Left cardiac atrium (tissue), 4 donors: ENCODE results near the gene CUX1. TPM values are rescaled to one million over a fixed set of nuclear protein-coding genes. Genes with fewer than 3 reads are reported as not detected.
A peak's percentile ranks its signal among the peaks of the same experiment; 100 is the strongest.
"Not testable (repeated sequence)": the region's sequence is repeated elsewhere in the genome, so short reads cannot be mapped to it uniquely, and the experiment has no call there.

ENCODE experiments used
- ATAC-seq, 2 donors: fragments of 200-7000 bp; cut with Tn5 transposase; one replicate each; pipeline ENCODE4 v1.9.1; 2020; ENCODE audit warnings: mild to moderate bottlenecking in 2 of 2, moderate library complexity in 2 of 2
- DNase-seq: peaks from one replicate; pipeline ENCODE4 v3.0.0-alpha.2; 2020
- intact Hi-C, 2 donors: fragments of 100-400 bp; cut with DNase I; formaldehyde crosslinking; loops; one replicate each; pipeline versions ENCODE4 v1.14.1 to v1.15.1; 2022 to 2023
- microRNA-seq, 2 donors: library from miRNA; unstranded; fragments of <30 nt; microRNA quantifications; one replicate each; pipeline ENCODE4 v1.2.0, GENCODE V29; 2020
- total RNA-seq, 2 donors: library from RNA; stranded (reverse); fragmentation: NEBNext Ultra II Directional; extraction: Animal tissue kit (Norgen Biotek cat#: 25700); gene quantifications; one replicate each; pipeline ENCODE4 v1.2.1, GENCODE V29; 2021
- donor health status: DM: no; HTN: yes; CAD: no.
- donor health status: DM: no; HTN: yes; CAD: no; lungs with severe emphysema.
- donor health status: DM: yes; HTN: yes; CAD: no.
- donor health status: Dilated cardiomyopathy.

Gene CUX1
- total RNA-seq, 2 donors from 2014 or later: 81.6 to 108 TPM

- intact Hi-C loops: no loop called here
- ATAC-seq: no peak
Measured at GRCh38 chr7:102320601-102321350, 503.4 kb downstream of the CUX1 start.

DNA sequence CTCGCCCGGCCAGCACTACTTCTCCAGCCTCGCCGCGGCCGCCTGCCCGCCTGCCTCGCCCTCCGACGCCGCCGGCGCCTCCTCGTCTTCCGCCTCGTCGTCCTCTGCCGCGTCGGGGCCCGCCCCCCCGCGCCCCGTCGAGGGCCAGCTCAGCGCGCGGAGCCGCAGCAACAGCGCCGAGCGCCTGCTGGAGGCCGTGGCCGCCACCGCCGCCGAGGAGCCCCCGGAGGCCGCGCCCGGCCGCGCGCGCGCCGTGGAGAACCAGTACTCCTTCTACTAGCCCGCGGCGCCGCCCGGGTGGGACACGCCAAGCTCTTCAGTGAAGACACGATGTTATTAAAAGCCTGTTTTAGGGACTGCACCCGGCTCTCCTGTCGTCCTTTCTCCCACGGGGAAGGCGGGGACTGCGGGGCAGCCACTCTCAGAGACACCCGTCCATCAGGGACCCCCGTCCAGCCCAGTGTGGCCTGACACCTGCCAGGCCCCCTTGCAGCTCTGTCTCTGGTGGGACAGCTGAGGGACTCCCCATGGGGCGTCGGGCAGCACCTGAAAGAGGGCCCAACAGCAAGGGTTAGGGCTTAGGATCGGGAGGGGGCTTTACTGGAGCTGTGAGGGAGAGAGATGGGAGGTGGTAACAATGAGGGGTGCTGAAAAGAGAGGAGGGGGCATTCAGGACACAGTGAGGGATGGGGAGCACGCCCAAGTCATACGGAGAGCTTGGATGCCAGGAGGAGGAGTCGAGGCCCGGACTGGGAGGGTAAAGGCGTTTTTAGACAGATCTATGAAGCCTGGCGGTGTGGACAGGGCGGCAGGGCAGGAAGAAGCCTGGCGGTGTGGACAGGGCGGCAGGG lies 504.1 kb downstream of the CUX1 start:
- peak; percentile 43 for DNase-seq

More at GRCh38 chr7:102320601-102321350, 503.4 kb downstream of the CUX1 start:
- no peak for DNase-seq

GRCh38 chr7:102322202-102322715 lies 504.8 kb downstream of the CUX1 start:
- ATAC-seq (no peak), DNase-seq (no peak)
- intact Hi-C loops: no loop called here

More for the DNA sequence above, 504.1 kb downstream of the CUX1 start:
- intact Hi-C loops: no loop called here
- ATAC-seq: peak; percentile 45 to 52

DNA sequence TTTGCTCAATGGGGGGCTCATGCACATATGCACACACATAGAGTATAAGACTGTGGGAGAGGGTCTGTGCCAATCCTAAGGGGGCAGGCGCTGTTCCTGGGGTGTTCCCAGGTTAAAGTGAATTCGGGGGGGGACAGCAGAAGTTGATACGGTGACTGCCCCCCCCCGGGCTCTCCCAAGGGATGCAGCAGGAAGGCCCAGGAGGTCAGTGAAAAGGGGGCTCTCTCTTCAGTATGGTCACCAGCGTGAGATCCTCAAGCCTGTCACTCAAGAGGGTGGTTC lies 506.4 kb downstream of the CUX1 start:
- DNase-seq (no peak), ATAC-seq (no peak)
- intact Hi-C loops: no loop called here

DNA sequence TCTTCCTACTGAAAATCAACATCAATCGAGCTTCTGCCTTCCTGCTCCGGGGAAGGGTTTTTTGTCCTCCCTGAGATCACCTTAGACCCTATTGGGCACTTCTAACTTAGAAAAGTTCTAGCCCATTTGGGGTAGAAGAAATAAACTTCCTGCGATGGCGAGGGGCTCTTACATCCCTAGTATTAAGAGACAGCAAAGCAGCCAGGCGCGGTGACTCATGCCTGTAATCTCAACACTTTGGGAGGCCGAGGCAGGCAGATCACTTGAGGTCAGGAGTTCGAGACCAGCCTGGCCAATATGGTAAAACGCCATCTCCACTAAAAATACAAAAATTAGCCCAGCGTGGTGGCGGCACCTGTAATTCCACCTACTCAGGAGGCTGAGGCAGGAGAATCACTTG lies 507.7 kb downstream of the CUX1 start:
- intact Hi-C loops, ATAC-seq, DNase-seq: not testable (repeated sequence)

- DNase-seq (no peak), ATAC-seq (no peak)
- intact Hi-C loops: no loop called here
Measured at GRCh38 chr7:102326157-102326889, 508.9 kb downstream of the CUX1 start.

DNA sequence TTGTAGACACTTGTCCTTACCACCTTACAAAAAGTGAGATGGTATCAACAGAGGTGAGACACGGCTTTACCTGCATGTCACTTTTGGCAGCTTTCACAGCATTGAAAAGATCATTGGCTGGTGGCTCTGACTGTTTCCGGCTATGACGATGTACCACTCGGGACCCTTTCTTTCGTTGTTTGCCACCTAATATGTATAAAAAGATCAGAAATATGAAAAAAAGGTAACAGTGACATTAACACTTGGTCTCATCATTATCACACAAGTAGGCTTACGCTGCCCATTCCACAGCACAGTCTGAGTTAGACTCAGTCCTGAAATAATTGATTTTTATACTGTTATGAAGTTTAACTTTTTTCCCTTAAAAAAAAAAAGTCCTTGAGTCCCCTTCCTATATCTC lies 509.8 kb downstream of the CUX1 start:
- ATAC-seq, DNase-seq, intact Hi-C loops: not testable (repeated sequence)

DNA sequence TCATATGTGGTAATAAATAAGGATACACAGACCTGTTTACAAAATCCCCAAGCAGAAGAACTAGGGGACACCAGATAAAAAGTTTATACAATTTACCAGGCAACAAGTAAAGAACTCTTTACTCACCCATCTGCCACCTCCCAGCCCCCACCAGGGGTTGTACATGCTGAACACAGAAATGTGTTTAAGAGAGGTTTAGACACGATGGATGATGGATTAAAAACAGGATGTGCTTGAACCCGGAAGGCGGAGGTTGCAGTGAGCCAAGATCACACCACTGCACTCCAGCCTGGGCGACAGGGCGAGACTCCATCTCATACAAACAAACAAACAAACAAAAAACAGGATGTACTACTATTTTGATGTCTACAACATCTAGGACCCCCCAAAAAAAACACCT lies 511.4 kb downstream of the CUX1 start:
- DNase-seq, intact Hi-C loops, ATAC-seq: not testable (repeated sequence)

GRCh38 chr7:102329366-102329765 lies 511.9 kb downstream of the CUX1 start:
- intact Hi-C loops, ATAC-seq, DNase-seq: not testable (repeated sequence)

GRCh38 chr7:102330666-102331460 lies 513.4 kb downstream of the CUX1 start:
- ATAC-seq, DNase-seq, intact Hi-C loops: not testable (repeated sequence)

Small RNA genes lying within 50 kb of the gene (microRNA-seq; reads per million reads assigned to microRNA genes)
- 0 reads per million in 2 donors for gene MIR4285

Other genes with a start within 250 kb of the CUX1 start
- not detected for gene MYL10, start 188.3 kb upstream of the CUX1 start, total RNA-seq